NCI-H460 (cell line): ENCODE results near the gene PCLAF. TPM values are rescaled to one million over a fixed set of nuclear protein-coding genes. Genes with fewer than 3 reads are reported as not detected.
"Not testable (repeated sequence)": the region's sequence is repeated elsewhere in the genome, so short reads cannot be mapped to it uniquely, and the experiment has no call there.

ENCODE experiments used
- DNase-seq: peaks from one replicate; pipeline ENCODE4 v3.0.0-alpha.2; 2016; ENCODE audit warnings: low read depth; ENCODE audit errors: extremely low read depth
- polyA plus RNA-seq: library from polyadenylated mRNA; depleted of rRNA; stranded (reverse); fragments of >200 nt; gene quantifications from 2 replicates; pipeline ENCODE4 v1.2.3, GENCODE V29; 2014; cell fraction: nucleus; rRNA removed
- total RNA-seq: library from RNA; depleted of rRNA; stranded (reverse); fragments of >200 nt; shearing (Covaris generic); gene quantifications from 2 replicates; pipeline ENCODE4 v1.2.3, GENCODE V29; 2014; rRNA removed

The PCLAF gene
- 69.7 and 105 TPM in 2 replicates for total RNA-seq
- 130 and 140 TPM in 2 replicates for polyA plus RNA-seq

GRCh38 chr15:64381000-64381751, at the start of gene PCLAF:
PCLAF (minus strand) TSS chr15:64381441; CDS start chr15:64381371, 70 bp downstream.
- peak; percentile 94 for DNase-seq

- DNase-seq: no peak
Measured at GRCh38 chr15:64430000-64430735, 48.9 kb upstream of the PCLAF start.

GRCh38 chr15:64429448-64429847, 48.2 kb upstream of the PCLAF start:
- no peak for DNase-seq

GRCh38 chr15:64426845-64427465, 45.7 kb upstream of the PCLAF start:
- DNase-seq: no peak

GRCh38 chr15:64425221-64425620, 44.0 kb upstream of the PCLAF start:
- no peak for DNase-seq

- no peak for DNase-seq
Measured at GRCh38 chr15:64423970-64424369, 42.7 kb upstream of the PCLAF start.

GRCh38 chr15:64422697-64423096, 41.5 kb upstream of the PCLAF start:
- DNase-seq: no peak

- DNase-seq: no peak
Measured at GRCh38 chr15:64412216-64412615, 31.0 kb upstream of the PCLAF start.

GRCh38 chr15:64400583-64400982, 19.3 kb upstream of the PCLAF start:
- no peak for DNase-seq

GRCh38 chr15:64398575-64398974, 17.3 kb upstream of the PCLAF start:
- DNase-seq: no peak

GRCh38 chr15:64396789-64397188, 15.5 kb upstream of the PCLAF start:
- DNase-seq: no peak

- DNase-seq: not testable (repeated sequence)
Measured at GRCh38 chr15:64392471-64392870, 11.2 kb upstream of the PCLAF start.

GRCh38 chr15:64389036-64389435, 7.8 kb upstream of the PCLAF start:
- DNase-seq: no peak

GRCh38 chr15:64387562-64388168, 6.4 kb upstream of the PCLAF start, which contains the start of gene TRIP4:
TRIP4 (plus strand) TSS chr15:64387836; CDS start chr15:64387864, 28 bp downstream.
- peak; percentile 93 for DNase-seq

GRCh38 chr15:64386291-64386690, 5.0 kb upstream of the PCLAF start:
- DNase-seq: no peak

GRCh38 chr15:64383760-64384159, 2.5 kb upstream of the PCLAF start:
- no peak for DNase-seq

GRCh38 chr15:64380130-64380870, 941 bp downstream of the PCLAF start:
- DNase-seq: not testable (repeated sequence)

GRCh38 chr15:64379216-64379960, 1.9 kb downstream of the PCLAF start:
- DNase-seq: no peak

GRCh38 chr15:64373360-64373759, 7.9 kb downstream of the PCLAF start:
- DNase-seq: no peak
